ENCODE data around the gene TRPM3.

DNA sequence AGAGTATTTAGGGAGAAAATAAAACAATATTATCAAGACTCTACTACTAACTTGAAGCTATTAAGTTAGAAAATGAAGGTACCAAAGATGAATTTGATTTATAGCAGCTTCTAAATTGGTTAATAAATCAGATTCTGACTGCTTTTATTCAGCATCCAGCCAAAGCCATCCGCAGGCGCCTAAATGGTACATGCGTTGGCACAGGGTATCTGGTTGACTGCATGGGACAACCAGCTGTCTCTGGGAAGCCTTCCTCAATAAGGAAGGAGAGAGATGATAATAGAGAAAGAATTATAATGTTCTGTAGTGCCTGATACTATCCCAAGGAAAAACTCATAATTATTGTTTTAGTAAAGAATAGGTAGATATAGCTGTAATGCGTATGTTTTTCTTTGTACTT is 9.1 kb upstream of the TRPM3 start:
- TF ChIP-seq, protein P1, sequence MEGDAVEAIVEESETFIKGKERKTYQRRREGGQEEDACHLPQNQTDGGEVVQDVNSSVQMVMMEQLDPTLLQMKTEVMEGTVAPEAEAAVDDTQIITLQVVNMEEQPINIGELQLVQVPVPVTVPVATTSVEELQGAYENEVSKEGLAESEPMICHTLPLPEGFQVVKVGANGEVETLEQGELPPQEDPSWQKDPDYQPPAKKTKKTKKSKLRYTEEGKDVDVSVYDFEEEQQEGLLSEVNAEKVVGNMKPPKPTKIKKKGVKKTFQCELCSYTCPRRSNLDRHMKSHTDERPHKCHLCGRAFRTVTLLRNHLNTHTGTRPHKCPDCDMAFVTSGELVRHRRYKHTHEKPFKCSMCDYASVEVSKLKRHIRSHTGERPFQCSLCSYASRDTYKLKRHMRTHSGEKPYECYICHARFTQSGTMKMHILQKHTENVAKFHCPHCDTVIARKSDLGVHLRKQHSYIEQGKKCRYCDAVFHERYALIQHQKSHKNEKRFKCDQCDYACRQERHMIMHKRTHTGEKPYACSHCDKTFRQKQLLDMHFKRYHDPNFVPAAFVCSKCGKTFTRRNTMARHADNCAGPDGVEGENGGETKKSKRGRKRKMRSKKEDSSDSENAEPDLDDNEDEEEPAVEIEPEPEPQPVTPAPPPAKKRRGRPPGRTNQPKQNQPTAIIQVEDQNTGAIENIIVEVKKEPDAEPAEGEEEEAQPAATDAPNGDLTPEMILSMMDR (IDR thresholded peaks at IDR 0.05) = no peak
- TF ChIP-seq POLR2A (IDR thresholded peaks at IDR 0.05) = no peak
